ENCODE measurements around the gene AMMECR1. TPM values are rescaled to one million over a fixed set of nuclear protein-coding genes. Genes with fewer than 3 reads are reported as not detected.

AMMECR1 gene
- total and polyA plus RNA-seq, 2 of the 4 experiments (the other 2 are of a cell fraction), result 7.0 to 11.3 TPM

DNA sequence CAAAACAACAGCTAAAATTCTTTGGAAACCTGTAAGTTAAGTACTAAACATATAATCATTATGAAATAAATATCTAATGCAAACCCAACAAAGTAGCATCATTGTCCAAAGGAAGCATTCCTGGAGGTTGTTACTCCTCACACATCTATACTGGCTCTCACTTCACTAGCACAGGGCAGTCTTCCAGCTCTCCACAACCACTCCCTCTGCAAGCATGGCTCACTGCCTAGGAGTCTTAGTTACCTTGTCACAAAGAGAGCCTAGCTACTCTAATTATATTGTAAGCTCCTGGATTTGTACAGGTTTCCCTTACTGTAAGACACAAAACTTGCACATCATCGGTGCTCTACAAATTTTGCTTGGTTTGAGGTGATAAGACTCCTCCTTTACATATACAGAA is 76.1 kb downstream of the AMMECR1 start:
- Histone ChIP-seq H3K4me2 (ENCODE audit: low read depth, low read length) (no peak overlapping the region), H3K23ac (ENCODE audit: low read depth, low read length) (no peak overlapping the region), H3K14ac (replicated peaks; ENCODE audit: low read depth, low read length) (no peak overlapping the region), H3K79me1 (ENCODE audit: low read depth in 1 of 2, low read length in 2 of 2) (peaks cover under 1 to 3% of the 10 kb centered on the region in 2 experiments; a peak in 1 of 4 replicates), H3K56ac (ENCODE audit: extremely low read depth, insufficient read depth, low read length) (no peak overlapping the region), H4K5ac (ENCODE audit: low read depth, low read length) (no peak overlapping the region), H4K91ac (ENCODE audit: insufficient read depth, low read depth, low read length) (no peak overlapping the region), H2AFZ (replicated peaks; ENCODE audit: low read length, poor library complexity) (no peak overlapping the region), H2AK9ac (replicated peaks; ENCODE audit: low read depth, low read length, poor library complexity) (no peak overlapping the region), H3K9me3 (ENCODE audit: control insufficient read depth, insufficient read depth, low read length) (no peaks in the 10 kb centered on the region), H3K27ac (ENCODE audit: insufficient read depth, low read length) (no peak overlapping the region), H3K36me3 (ENCODE audit: control insufficient read depth, insufficient read depth, low read length) (no peaks in the 10 kb centered on the region), H3K27me3 (ENCODE audit: control insufficient read depth, insufficient read depth, low read length) (peaks cover 1% of the 10 kb centered on the region; the same call in 1 of the 2 replicates), H2BK5ac (ENCODE audit: low read depth, low read length, poor library complexity, severe bottlenecking) (no peak overlapping the region), H2BK120ac (ENCODE audit: low read depth, low read length) (no peak overlapping the region), H3K18ac (ENCODE audit: low read depth, low read length) (no peak overlapping the region), H2BK20ac (ENCODE audit: low read depth, low read length) (no peak overlapping the region), H2BK15ac (ENCODE audit: low read depth, low read length) (no peak overlapping the region), H3K4ac (ENCODE audit: low read depth, low read length) (no peak overlapping the region), H2AK5ac (ENCODE audit: low read depth, low read length) (no peak overlapping the region), H3K4me3 (ENCODE audit: insufficient read depth, low read depth, low read length) (no peak overlapping the region), H3K9me1 (ENCODE audit: insufficient read depth, low read length) (no peaks in the 10 kb centered on the region), H3K9ac (ENCODE audit: low read depth, low read length) (no peak overlapping the region), H4K20me1 (ENCODE audit: insufficient read depth, low read length) (no peaks in the 10 kb centered on the region; the same call in 1 of the 2 replicates), H4K8ac (ENCODE audit: low read depth in 2 of 2, low read length in 2 of 2) (no peak overlapping the region), H3K4me1 (ENCODE audit: control insufficient read depth, insufficient read depth, low read length) (peaks cover 2% of the 10 kb centered on the region; the same call in 1 of the 2 replicates)
- ATAC-seq (ENCODE audit: low read depth) (no peak), DNase-seq (peak; percentile 33)
- CTCF ChIA-PET, result no interaction called here
- in situ Hi-C loops (cut with MboI; ENCODE audit: low sequenced_read_pairs) (no loop called here), intact Hi-C loops (cut with micrococcal nuclease) (loop anchor here (5.0 kb wide), 1 partner anchor 75 kb away; the partner anchor contains the start of gene AMMECR1), dilution Hi-C loops (cut with HindIII; ENCODE audit: low sequenced_read_pairs, unreplicated experiment) (no loop called here)
- no CpG with 5 or more reads among the region's 1 CpG for WGBS, 2 experiments (ENCODE audit: extremely low coverage in 2 of 2, insufficient read length in 1 of 2)
- POLR2A ChIA-PET (ENCODE audit: unreplicated experiment), result no interaction called here
- TF ChIP-seq RCOR1 (IDR thresholded peaks at IDR 0.05; ENCODE audit: insufficient replicate concordance, low read length) (no peak), FOS (IDR thresholded peaks at IDR 0.05; ENCODE audit: low read depth, low read length) (no peak), CHD1 (IDR thresholded peaks at IDR 0.05; ENCODE audit: low read depth, low read length) (no peak), MAZ (IDR thresholded peaks at IDR 0.05; ENCODE audit: borderline replicate concordance, low read depth, low read length) (no peak), RAD21 (IDR thresholded peaks at IDR 0.05; ENCODE audit: low read length) (no peak), MXI1 (IDR thresholded peaks at IDR 0.05; ENCODE audit: borderline replicate concordance, low read depth, low read length) (no peak), RFX5 (IDR thresholded peaks at IDR 0.05; ENCODE audit: low read depth, low read length) (no peak), CEBPB (IDR thresholded peaks at IDR 0.05; ENCODE audit: low read depth, low read length) (no peak), MAFK (IDR thresholded peaks at IDR 0.05; ENCODE audit: low read depth, low read length) (no peak)
- TF ChIP-seq, protein P1, sequence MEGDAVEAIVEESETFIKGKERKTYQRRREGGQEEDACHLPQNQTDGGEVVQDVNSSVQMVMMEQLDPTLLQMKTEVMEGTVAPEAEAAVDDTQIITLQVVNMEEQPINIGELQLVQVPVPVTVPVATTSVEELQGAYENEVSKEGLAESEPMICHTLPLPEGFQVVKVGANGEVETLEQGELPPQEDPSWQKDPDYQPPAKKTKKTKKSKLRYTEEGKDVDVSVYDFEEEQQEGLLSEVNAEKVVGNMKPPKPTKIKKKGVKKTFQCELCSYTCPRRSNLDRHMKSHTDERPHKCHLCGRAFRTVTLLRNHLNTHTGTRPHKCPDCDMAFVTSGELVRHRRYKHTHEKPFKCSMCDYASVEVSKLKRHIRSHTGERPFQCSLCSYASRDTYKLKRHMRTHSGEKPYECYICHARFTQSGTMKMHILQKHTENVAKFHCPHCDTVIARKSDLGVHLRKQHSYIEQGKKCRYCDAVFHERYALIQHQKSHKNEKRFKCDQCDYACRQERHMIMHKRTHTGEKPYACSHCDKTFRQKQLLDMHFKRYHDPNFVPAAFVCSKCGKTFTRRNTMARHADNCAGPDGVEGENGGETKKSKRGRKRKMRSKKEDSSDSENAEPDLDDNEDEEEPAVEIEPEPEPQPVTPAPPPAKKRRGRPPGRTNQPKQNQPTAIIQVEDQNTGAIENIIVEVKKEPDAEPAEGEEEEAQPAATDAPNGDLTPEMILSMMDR (conservative IDR thresholded peaks at IDR 0.05; ENCODE audit: low read depth, low read length), result no peak
- TF ChIP-seq, protein P2, sequence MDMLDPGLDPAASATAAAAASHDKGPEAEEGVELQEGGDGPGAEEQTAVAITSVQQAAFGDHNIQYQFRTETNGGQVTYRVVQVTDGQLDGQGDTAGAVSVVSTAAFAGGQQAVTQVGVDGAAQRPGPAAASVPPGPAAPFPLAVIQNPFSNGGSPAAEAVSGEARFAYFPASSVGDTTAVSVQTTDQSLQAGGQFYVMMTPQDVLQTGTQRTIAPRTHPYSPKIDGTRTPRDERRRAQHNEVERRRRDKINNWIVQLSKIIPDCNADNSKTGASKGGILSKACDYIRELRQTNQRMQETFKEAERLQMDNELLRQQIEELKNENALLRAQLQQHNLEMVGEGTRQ (IDR thresholded peaks at IDR 0.05; ENCODE audit: low read depth, low read length), result no peak
- TF ChIP-seq, protein P3, sequence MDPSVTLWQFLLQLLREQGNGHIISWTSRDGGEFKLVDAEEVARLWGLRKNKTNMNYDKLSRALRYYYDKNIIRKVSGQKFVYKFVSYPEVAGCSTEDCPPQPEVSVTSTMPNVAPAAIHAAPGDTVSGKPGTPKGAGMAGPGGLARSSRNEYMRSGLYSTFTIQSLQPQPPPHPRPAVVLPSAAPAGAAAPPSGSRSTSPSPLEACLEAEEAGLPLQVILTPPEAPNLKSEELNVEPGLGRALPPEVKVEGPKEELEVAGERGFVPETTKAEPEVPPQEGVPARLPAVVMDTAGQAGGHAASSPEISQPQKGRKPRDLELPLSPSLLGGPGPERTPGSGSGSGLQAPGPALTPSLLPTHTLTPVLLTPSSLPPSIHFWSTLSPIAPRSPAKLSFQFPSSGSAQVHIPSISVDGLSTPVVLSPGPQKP (IDR thresholded peaks at IDR 0.05; ENCODE audit: borderline replicate concordance, low read depth, low read length), result no peak
- BruUV-seq (replicated peaks), result no TSS peak
